Stimulated activated CD4-positive, alpha-beta T cell treated with anti-CD3 and anti-CD28 coated beads, Interleukin-2, amount 100 ng/mL, for 48 hours (primary cell): Measurements from ENCODE around the gene CROCC2.

Experiments
- DNase-seq, 2 donors: peaks; one replicate each; pipeline ENCODE4 v3.0.0-alpha.2; 2020

Gene CROCC2

GRCh38 chr2:240959941-240960308 is 53.8 kb downstream of the CROCC2 start:
- DNase-seq, result no peak

- DNase-seq, result no peak
Measured at GRCh38 chr2:240960309-240960970, 54.3 kb downstream of the CROCC2 start.

GRCh38 chr2:240960971-240961876 is 55.1 kb downstream of the CROCC2 start:
- DNase-seq, result no peak

GRCh38 chr2:240961910-240962299 is 55.8 kb downstream of the CROCC2 start:
- no peak for DNase-seq

- no peak for DNase-seq
Measured at GRCh38 chr2:240962300-240963064, 56.3 kb downstream of the CROCC2 start.

- DNase-seq, result no peak
Measured at GRCh38 chr2:240963065-240963867, 57.1 kb downstream of the CROCC2 start.

- no peak for DNase-seq
Measured at GRCh38 chr2:240963868-240964703, 58.0 kb downstream of the CROCC2 start.

GRCh38 chr2:240964704-240965295 is 58.7 kb downstream of the CROCC2 start:
- DNase-seq, result no peak

GRCh38 chr2:240965296-240965904 is 59.3 kb downstream of the CROCC2 start:
- no peak for DNase-seq

GRCh38 chr2:240965905-240966456 is 59.8 kb downstream of the CROCC2 start:
- no peak for DNase-seq

GRCh38 chr2:240966457-240966905 is 60.3 kb downstream of the CROCC2 start:
- no peak for DNase-seq

GRCh38 chr2:240966906-240967680 is 61.0 kb downstream of the CROCC2 start:
- no peak for DNase-seq

GRCh38 chr2:240967681-240968621 is 61.8 kb downstream of the CROCC2 start:
- no peak for DNase-seq

- DNase-seq, result no peak
Measured at GRCh38 chr2:240968731-240969624, 62.8 kb downstream of the CROCC2 start.

- DNase-seq, result no peak
Measured at GRCh38 chr2:240970104-240970503, 64.0 kb downstream of the CROCC2 start.

- no peak for DNase-seq
Measured at GRCh38 chr2:240970816-240971215, 64.7 kb downstream of the CROCC2 start.

GRCh38 chr2:240972201-240972600 is 66.1 kb downstream of the CROCC2 start:
- no peak for DNase-seq
